ACC112 (cell line): ENCODE measurements around the gene CDK18.

Experiments used
- H2AFZ ChIP-seq: fragments of 200-600 bp; sonication (generic); one replicate; pipeline ENCODE4 v1.6.0; 2017; ENCODE audit warnings: antibody characterized with exemption, low read length; ENCODE audit not compliant: unreplicated experiment
- H3K27ac ChIP-seq: fragments of 200-600 bp; sonication (generic); 2 replicates; pipeline ENCODE4 v1.5.1; 2014; ENCODE audit warnings: low read depth, mild to moderate bottlenecking, antibody characterized with exemption, low read length, moderate library complexity
- H3K27me3 ChIP-seq: fragments of 200-600 bp; sonication (generic); 2 replicates; pipeline ENCODE4 v1.6.1; 2014; ENCODE audit warnings: mild to moderate bottlenecking, antibody characterized with exemption, low read length, moderate library complexity, mixed read lengths; ENCODE audit not compliant: insufficient read depth
- H3K36me3 ChIP-seq: fragments of 200-600 bp; sonication (generic); 2 replicates; pipeline ENCODE4 v1.6.1; 2016; ENCODE audit warnings: mild to moderate bottlenecking, antibody characterized with exemption, low read length, moderate library complexity, mixed read lengths; ENCODE audit not compliant: insufficient read depth
- H3K4me1 ChIP-seq: fragments of 200-600 bp; sonication (generic); one replicate; pipeline ENCODE4 v1.6.1; 2016; ENCODE audit warnings: low read length, mixed read lengths; ENCODE audit not compliant: insufficient read depth, unreplicated experiment, control insufficient read depth
- H3K4me3 ChIP-seq: fragments of 200-600 bp; sonication (generic); 2 replicates; pipeline ENCODE4 v1.5.1; 2014; ENCODE audit warnings: mild to moderate bottlenecking, low read depth, low read length
- H3K79me2 ChIP-seq: fragments of 200-600 bp; sonication (generic); one replicate; pipeline ENCODE4 v1.6.0; 2016; ENCODE audit warnings: low read length; ENCODE audit not compliant: control insufficient read depth, unreplicated experiment, insufficient read depth

CDK18 gene

GRCh38 chr1:205582046-205582445, 77.6 kb downstream of the CDK18 start:
- Histone ChIP-seq H3K27ac (no peak overlapping the region), H2AFZ (no peak overlapping the region), H3K4me1 (peaks cover 2% of the 10 kb centered on the region), H3K79me2 (no peaks in the 10 kb centered on the region), H3K27me3 (peaks cover 48% of the 10 kb centered on the region), H3K36me3 (no peaks in the 10 kb centered on the region), H3K4me3 (no peak overlapping the region)
